Uterus (tissue), 4 donors: Measurements from ENCODE around the gene ESPNL. TPM values are rescaled to one million over a fixed set of nuclear protein-coding genes. Genes with fewer than 3 reads are reported as not detected.

Experiments
- DNase-seq, 2 donors: peaks; one replicate each; pipeline ENCODE4 v3.0.0-alpha.2; 2019 to 2020
- H3K27ac ChIP-seq, 2 donors: fragments of 200-600 bp; sonication (generic); 1 replicate in 1 of 2; 2 replicates in 1 of 2; pipeline ENCODE4 v1.5.1; 2016 to 2018
- H3K27me3 ChIP-seq, 2 donors: fragments of 200-600 bp; sonication (generic); one replicate each; pipeline ENCODE4 v1.5.1; 2018 to 2019; ENCODE audit warnings: control low read depth in 1 of 2
- H3K36me3 ChIP-seq, 2 donors: fragments of 200-600 bp; sonication (generic); one replicate each; pipeline ENCODE4 v1.5.1; 2019; ENCODE audit warnings: control low read depth in 1 of 2
- H3K4me1 ChIP-seq, 2 donors: fragments of 200-600 bp; sonication (generic); one replicate each; pipeline ENCODE4 v1.5.1; 2018 to 2019; ENCODE audit warnings: control low read depth in 1 of 2
- H3K4me3 ChIP-seq, 2 donors: fragments of 200-600 bp; sonication (generic); 1 replicate in 1 of 2; 2 replicates in 1 of 2; pipeline ENCODE4 v1.5.1; 2018 to 2019; ENCODE audit warnings: mild to moderate bottlenecking in 1 of 2
- H3K9me3 ChIP-seq, 2 donors: fragments of 200-600 bp; sonication (generic); one replicate each; pipeline ENCODE4 v1.5.1; 2019; ENCODE audit warnings: control low read depth in 1 of 2
- CTCF ChIP-seq, 4 experiments: fragments of 200-600 bp in 2 of 4; fragments of 450-650 bp in 2 of 4; sonication (generic) in 2 of 4; IDR thresholded peaks; one replicate each; pipeline ENCODE4 v1.5.1; 2016 to 2019; ENCODE audit warnings: antibody characterized with exemption in 4 of 4, mild to moderate bottlenecking in 2 of 4, moderate library complexity in 1 of 4
- POLR2A ChIP-seq, 2 donors: fragments of 450-650 bp; IDR thresholded peaks; one replicate each; pipeline ENCODE4 v1.6.1; 2016; ENCODE audit warnings: antibody characterized with exemption in 2 of 2, mild to moderate bottlenecking in 1 of 2, moderate library complexity in 1 of 2
- intact Hi-C: fragments of 100-400 bp; cut with DNase I; formaldehyde crosslinking; loops from one replicate; pipeline ENCODE4 v1.15.1; 2023; ENCODE audit warnings: low total_unique reads
- total RNA-seq, 4 donors: library from RNA; depleted of rRNA in 3 of 4; stranded (reverse); fragments of >200 nt in 3 of 4; gene quantifications; one replicate each; pipeline versions ENCODE4 v1.1.0 to v1.2.4, GENCODE V29; 2014 to 2023
- donor health status: DM: yes; HTN: yes; CAD: no.

ESPNL gene
- total RNA-seq, 4 donors from 2014 or later, result 0.34 to 7.7 TPM; not detected in 2

GRCh38 chr2:238130111-238130695 is 30.1 kb downstream of the ESPNL start:
- no peaks in the 10 kb centered on the region for H3K9me3 ChIP-seq
- intact Hi-C loops, result no loop called here
- no peak overlapping the region for H3K27ac ChIP-seq
- no peaks in the 10 kb centered on the region for H3K36me3 ChIP-seq
- no peak for DNase-seq
- no peaks in the 10 kb centered on the region for H3K4me1 ChIP-seq
- no peak overlapping the region for H3K4me3 ChIP-seq
- TF ChIP-seq CTCF (IDR thresholded peaks at IDR 0.05) (no peak), POLR2A (IDR thresholded peaks at IDR 0.05) (no peak)
- no peaks in the 10 kb centered on the region for H3K27me3 ChIP-seq

- Histone ChIP-seq H3K4me3 (no peak overlapping the region), H3K27me3 (no peaks in the 10 kb centered on the region), H3K9me3 (no peaks in the 10 kb centered on the region), H3K4me1 (no peaks in the 10 kb centered on the region), H3K36me3 (no peaks in the 10 kb centered on the region), H3K27ac (no peak overlapping the region)
- DNase-seq, result no peak
- TF ChIP-seq CTCF (IDR thresholded peaks at IDR 0.05) (no peak), POLR2A (IDR thresholded peaks at IDR 0.05) (no peak)
- intact Hi-C loops, result no loop called here
These were observed 30.8 kb downstream of the ESPNL start for GRCh38 chr2:238130696-238131628.

- Histone ChIP-seq H3K27me3 (no peaks in the 10 kb centered on the region), H3K36me3 (no peaks in the 10 kb centered on the region), H3K27ac (no peak overlapping the region), H3K4me1 (no peaks in the 10 kb centered on the region), H3K9me3 (no peaks in the 10 kb centered on the region), H3K4me3 (no peak overlapping the region)
- no peak for DNase-seq
- intact Hi-C loops, result no loop called here
- TF ChIP-seq CTCF (IDR thresholded peaks at IDR 0.05) (no peak), POLR2A (IDR thresholded peaks at IDR 0.05) (no peak)
These were observed 31.8 kb downstream of the ESPNL start for GRCh38 chr2:238131761-238132462.

GRCh38 chr2:238132463-238133450 is 32.6 kb downstream of the ESPNL start:
- Histone ChIP-seq H3K4me1 (no peaks in the 10 kb centered on the region), H3K9me3 (no peaks in the 10 kb centered on the region), H3K36me3 (no peaks in the 10 kb centered on the region), H3K4me3 (no peak overlapping the region), H3K27ac (no peak overlapping the region), H3K27me3 (no peaks in the 10 kb centered on the region)
- TF ChIP-seq POLR2A (IDR thresholded peaks at IDR 0.05), result no peak
- no peak for TF ChIP-seq CTCF (IDR thresholded peaks at IDR 0.05)
- no peak for DNase-seq
- intact Hi-C loops, result no loop called here
